ENCODE measurements around the gene TSC22D4.
"Not testable (repeated sequence)": the region's sequence is repeated elsewhere in the genome, so short reads cannot be mapped to it uniquely, and the experiment has no call there.

The TSC22D4 gene

GRCh38 chr7:100467638-100468373, 11.2 kb downstream of the TSC22D4 start:
- Mint-ChIP-seq H3K36me3 (no peaks in the 10 kb centered on the region), H3K27ac (no peak overlapping the region), H3K9me3 (no peaks in the 10 kb centered on the region), H3K4me3 (no peak overlapping the region), H3K4me1 (peaks cover 19% of the 10 kb centered on the region), H3K27me3 (no peaks in the 10 kb centered on the region)

- Mint-ChIP-seq H3K27me3 (no peaks in the 10 kb centered on the region), H3K36me3 (no peaks in the 10 kb centered on the region), H3K4me3 (no peak overlapping the region), H3K9me3 (no peaks in the 10 kb centered on the region), H3K4me1 (peaks cover 18% of the 10 kb centered on the region), H3K27ac (no peak overlapping the region)
Measured at GRCh38 chr7:100466653-100467605, 12.1 kb downstream of the TSC22D4 start.

GRCh38 chr7:100465702-100466311, 13.2 kb downstream of the TSC22D4 start:
- Mint-ChIP-seq H3K36me3 (no peaks in the 10 kb centered on the region), H3K27me3 (no peaks in the 10 kb centered on the region), H3K27ac (no peak overlapping the region), H3K9me3 (no peaks in the 10 kb centered on the region), H3K4me1 (peaks cover 18% of the 10 kb centered on the region), H3K4me3 (no peak overlapping the region)

- Mint-ChIP-seq H3K4me1 (peaks cover 12% of the 10 kb centered on the region), H3K9me3 (no peaks in the 10 kb centered on the region), H3K36me3 (no peaks in the 10 kb centered on the region), H3K27ac (no peak overlapping the region), H3K27me3 (no peaks in the 10 kb centered on the region), H3K4me3 (no peak overlapping the region)
Measured at GRCh38 chr7:100465299-100465698, 13.7 kb downstream of the TSC22D4 start.

GRCh38 chr7:100464791-100465190, 14.2 kb downstream of the TSC22D4 start:
- H3K36me3 Mint-ChIP-seq: no peaks in the 10 kb centered on the region
- no peaks in the 10 kb centered on the region for H3K9me3 Mint-ChIP-seq
- no peak overlapping the region for H3K4me3 Mint-ChIP-seq
- H3K27me3 Mint-ChIP-seq: no peaks in the 10 kb centered on the region
- no peak overlapping the region for H3K27ac Mint-ChIP-seq
- peaks cover 7% of the 10 kb centered on the region for H3K4me1 Mint-ChIP-seq

- Mint-ChIP-seq H3K4me3 (no peak within 1 kb of the TSS), H3K9me3 (no peaks in the 10 kb centered on the region), H3K4me1 (peaks cover 6% of the 10 kb centered on the region), H3K36me3 (no peaks in the 10 kb centered on the region), H3K27ac (no peak within 1 kb of the TSS), H3K27me3 (no peaks in the 10 kb centered on the region)
Measured at GRCh38 chr7:100464210-100464660, 14.8 kb downstream of the TSC22D4 start, which contains the start of gene SPACDR. Gene SPACDR (minus strand): TSS chr7:100464260. CDS start chr7:100464025, 235 bp downstream.

GRCh38 chr7:100457033-100457432, 22.0 kb downstream of the TSC22D4 start:
- no peak overlapping the region for H3K4me3 Mint-ChIP-seq
- no peaks in the 10 kb centered on the region for H3K36me3 Mint-ChIP-seq
- H3K27me3 Mint-ChIP-seq: no peaks in the 10 kb centered on the region
- no peaks in the 10 kb centered on the region for H3K9me3 Mint-ChIP-seq
- H3K4me1 Mint-ChIP-seq: peaks cover 15% of the 10 kb centered on the region
- no peak overlapping the region for H3K27ac Mint-ChIP-seq

GRCh38 chr7:100456562-100456961, 22.5 kb downstream of the TSC22D4 start:
- Mint-ChIP-seq H3K27ac (no peak overlapping the region), H3K9me3 (no peaks in the 10 kb centered on the region), H3K36me3 (no peaks in the 10 kb centered on the region), H3K4me1 (peaks cover 15% of the 10 kb centered on the region), H3K4me3 (no peak overlapping the region), H3K27me3 (no peaks in the 10 kb centered on the region)

- Mint-ChIP-seq H3K4me3 (peak overlapping the region; percentile 11), H3K36me3 (no peaks in the 10 kb centered on the region), H3K4me1 (peaks cover 19% of the 10 kb centered on the region), H3K27me3 (no peaks in the 10 kb centered on the region), H3K9me3 (no peaks in the 10 kb centered on the region), H3K27ac (no peak overlapping the region)
Measured at GRCh38 chr7:100455206-100455605, 23.8 kb downstream of the TSC22D4 start.

GRCh38 chr7:100453854-100454253, 25.2 kb downstream of the TSC22D4 start:
- not testable (repeated sequence) for H3K27me3 Mint-ChIP-seq, H3K27ac Mint-ChIP-seq, H3K36me3 Mint-ChIP-seq, H3K9me3 Mint-ChIP-seq, H3K4me3 Mint-ChIP-seq
- H3K4me1 Mint-ChIP-seq: peaks cover 19% of the 10 kb centered on the region

GRCh38 chr7:100452513-100452912, 26.5 kb downstream of the TSC22D4 start:
- no peaks in the 10 kb centered on the region for H3K9me3 Mint-ChIP-seq
- no peak overlapping the region for H3K4me3 Mint-ChIP-seq

GRCh38 chr7:100449190-100449795, 29.7 kb downstream of the TSC22D4 start:
- H3K36me3 Mint-ChIP-seq: no peaks in the 10 kb centered on the region

More at GRCh38 chr7:100452513-100452912, 26.5 kb downstream of the TSC22D4 start:
- Mint-ChIP-seq H3K36me3 (no peaks in the 10 kb centered on the region), H3K27ac (no peak overlapping the region), H3K27me3 (no peaks in the 10 kb centered on the region), H3K4me1 (peaks cover 19% of the 10 kb centered on the region)

GRCh38 chr7:100447363-100447762, 31.7 kb downstream of the TSC22D4 start:
- H3K9me3 Mint-ChIP-seq, H3K27me3 Mint-ChIP-seq, H3K4me3 Mint-ChIP-seq, H3K36me3 Mint-ChIP-seq: not testable (repeated sequence)
- Mint-ChIP-seq H3K27ac (peak overlapping the region; percentile 30), H3K4me1 (peaks cover 16% of the 10 kb centered on the region)

More at GRCh38 chr7:100449190-100449795, 29.7 kb downstream of the TSC22D4 start:
- Mint-ChIP-seq H3K27me3 (no peaks in the 10 kb centered on the region), H3K27ac (no peak overlapping the region), H3K4me1 (peaks cover 15% of the 10 kb centered on the region), H3K9me3 (no peaks in the 10 kb centered on the region), H3K4me3 (no peak overlapping the region)

- no peak overlapping the region for H3K27ac Mint-ChIP-seq
- H3K27me3 Mint-ChIP-seq: no peaks in the 10 kb centered on the region
- no peak overlapping the region for H3K4me3 Mint-ChIP-seq
- H3K4me1 Mint-ChIP-seq: peaks cover 16% of the 10 kb centered on the region
- H3K36me3 Mint-ChIP-seq: no peaks in the 10 kb centered on the region
- H3K9me3 Mint-ChIP-seq: no peaks in the 10 kb centered on the region
Measured at GRCh38 chr7:100446040-100446439, 33.0 kb downstream of the TSC22D4 start.

All from activated naive CD4-positive, alpha-beta T cell treated with anti-CD3 and anti-CD28 coated beads, Interleukin-2, amount 50 U/mL, for 24 hours (primary cell).